HG03571 (cell line): ENCODE measurements around the gene PABPN1L.

ENCODE experiments used
- ATAC-seq: cut with Tn5 transposase; IDR thresholded peaks from one replicate; pipeline ENCODE4 v1.9.1; 2021; ENCODE audit not compliant: unreplicated experiment

Gene PABPN1L

DNA sequence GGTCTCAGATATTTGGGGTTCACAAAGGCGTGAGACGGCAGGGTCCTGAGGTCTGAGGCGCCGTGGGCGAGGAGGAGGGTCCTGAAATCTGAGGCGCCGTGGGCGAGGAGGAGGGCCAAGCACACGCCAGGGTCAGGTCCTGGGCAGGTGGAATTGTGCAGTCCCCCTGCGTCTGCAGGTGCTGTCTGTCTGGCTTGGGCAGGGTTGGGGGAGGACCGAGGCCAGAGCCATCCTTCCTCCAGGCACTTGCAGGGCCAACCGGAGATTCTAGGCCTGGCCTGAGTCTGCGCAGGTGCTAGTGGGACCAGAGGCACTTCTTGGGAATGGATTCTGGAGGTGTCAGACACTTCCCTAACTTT is 52.3 kb downstream of the PABPN1L start:
- no peak for ATAC-seq
